ENCODE results near the gene NPLOC4.
A peak's percentile ranks its signal among the peaks of the same experiment; 100 is the strongest.

Gene NPLOC4

DNA sequence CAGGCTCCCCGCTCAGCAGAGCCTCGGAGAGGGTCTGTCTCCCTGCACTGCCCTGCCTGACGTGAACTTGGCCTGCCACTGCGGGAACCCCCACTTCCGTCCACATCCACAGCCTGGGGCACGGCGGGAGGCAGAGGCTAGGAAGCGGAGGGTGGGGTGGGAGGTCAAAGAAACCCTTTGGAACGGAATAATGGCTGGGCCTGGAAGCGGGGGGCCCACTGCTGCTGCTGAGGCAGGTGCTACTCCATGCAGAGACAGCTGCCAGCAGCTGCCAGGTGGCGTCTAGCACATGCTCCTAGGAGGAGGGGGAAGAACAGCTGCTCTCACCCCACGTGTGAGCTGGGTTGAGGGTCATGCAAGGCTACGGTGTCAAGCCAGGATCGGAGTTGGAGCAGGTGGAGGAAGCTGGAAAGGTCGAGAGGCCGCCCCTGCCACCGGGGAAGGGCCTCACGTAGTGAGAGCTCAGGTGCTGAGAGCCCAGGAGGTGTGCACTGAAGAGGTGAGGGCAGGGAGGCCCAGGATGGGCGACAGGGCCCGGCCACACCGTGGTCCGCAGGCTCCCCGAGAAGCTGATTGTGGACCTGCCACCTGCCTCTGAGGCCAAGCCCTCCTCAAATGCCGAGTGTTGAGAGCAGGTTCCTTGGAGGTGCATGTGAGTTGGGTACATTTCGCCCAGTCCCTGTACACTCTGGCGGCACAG lies 98.9 kb downstream of the NPLOC4 start:
- Histone ChIP-seq H3K4me2 (ENCODE audit: low read depth, low read length, poor library complexity, severe bottlenecking) (no peak overlapping the region), H3K4me3 (ENCODE audit: low read length, poor library complexity, severe bottlenecking) (no peak overlapping the region), H3K4me1 (ENCODE audit: insufficient read depth, low read length, poor library complexity, severe bottlenecking) (peaks cover 15% of the 10 kb centered on the region), H3K79me2 (ENCODE audit: insufficient read depth, low read length) (no peaks in the 10 kb centered on the region), H3K27me3 (ENCODE audit: insufficient read depth, low read length, poor library complexity, severe bottlenecking) (no peaks in the 10 kb centered on the region), H2AFZ (ENCODE audit: low read length) (no peak overlapping the region), H3K9me3 (ENCODE audit: insufficient read depth, low read depth, low read length) (no peaks in the 10 kb centered on the region), H3K36me3 (ENCODE audit: insufficient read depth, low read length) (peaks cover 9% of the 10 kb centered on the region; the same call in 1 of the 2 replicates), H4K20me1 (ENCODE audit: insufficient read depth, low read length, poor library complexity, severe bottlenecking) (no peaks in the 10 kb centered on the region), H3K9ac (ENCODE audit: low read depth, low read length, poor library complexity, severe bottlenecking) (no peak overlapping the region), H3F3A (ENCODE audit: low read depth) (peaks cover 4% of the 10 kb centered on the region; the same call in 1 of the 2 replicates), H3K9me2 (replicated peaks; ENCODE audit: low read depth, low read length) (no peaks in the 10 kb centered on the region)
- no peak for TF ChIP-seq EZH2phosphoT487 (IDR thresholded peaks at IDR 0.05; ENCODE audit: borderline replicate concordance)
- TF ChIP-seq, protein P1, sequence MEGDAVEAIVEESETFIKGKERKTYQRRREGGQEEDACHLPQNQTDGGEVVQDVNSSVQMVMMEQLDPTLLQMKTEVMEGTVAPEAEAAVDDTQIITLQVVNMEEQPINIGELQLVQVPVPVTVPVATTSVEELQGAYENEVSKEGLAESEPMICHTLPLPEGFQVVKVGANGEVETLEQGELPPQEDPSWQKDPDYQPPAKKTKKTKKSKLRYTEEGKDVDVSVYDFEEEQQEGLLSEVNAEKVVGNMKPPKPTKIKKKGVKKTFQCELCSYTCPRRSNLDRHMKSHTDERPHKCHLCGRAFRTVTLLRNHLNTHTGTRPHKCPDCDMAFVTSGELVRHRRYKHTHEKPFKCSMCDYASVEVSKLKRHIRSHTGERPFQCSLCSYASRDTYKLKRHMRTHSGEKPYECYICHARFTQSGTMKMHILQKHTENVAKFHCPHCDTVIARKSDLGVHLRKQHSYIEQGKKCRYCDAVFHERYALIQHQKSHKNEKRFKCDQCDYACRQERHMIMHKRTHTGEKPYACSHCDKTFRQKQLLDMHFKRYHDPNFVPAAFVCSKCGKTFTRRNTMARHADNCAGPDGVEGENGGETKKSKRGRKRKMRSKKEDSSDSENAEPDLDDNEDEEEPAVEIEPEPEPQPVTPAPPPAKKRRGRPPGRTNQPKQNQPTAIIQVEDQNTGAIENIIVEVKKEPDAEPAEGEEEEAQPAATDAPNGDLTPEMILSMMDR (conservative IDR thresholded peaks at IDR 0.05; ENCODE audit: low read length): no peak; the same call in none of the 2 replicates

DNA sequence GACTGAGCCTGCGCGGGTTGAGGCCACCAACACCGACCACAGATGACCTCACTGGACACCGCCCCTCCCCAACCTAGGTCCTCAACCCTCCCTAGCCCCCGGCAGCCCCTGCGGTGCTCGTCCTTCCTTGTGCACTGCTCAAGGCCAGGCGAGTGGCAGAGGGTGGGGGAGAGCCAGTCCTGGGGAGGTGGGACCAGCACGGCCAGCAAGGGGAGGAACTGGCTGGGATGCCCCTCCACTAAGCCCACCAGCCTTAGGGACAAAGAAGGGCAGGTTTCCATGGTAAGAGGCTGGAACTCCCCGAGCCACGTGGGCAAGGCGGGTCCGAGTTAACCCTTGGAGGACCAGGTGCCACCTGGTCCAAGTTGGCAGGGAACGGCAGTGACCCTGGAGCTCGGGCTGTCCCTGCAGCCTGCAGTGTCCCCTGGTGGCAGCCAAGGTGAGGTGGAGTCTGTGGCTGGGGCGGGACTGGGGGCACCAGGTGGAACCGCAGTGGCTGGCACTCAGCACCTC lies 99.5 kb downstream of the NPLOC4 start:
- H3K36me3 ChIP-seq (ENCODE audit: insufficient read depth, low read length): peaks cover 5% of the 10 kb centered on the region; the same call in 1 of the 2 replicates
- no peaks in the 10 kb centered on the region for H3K79me2 ChIP-seq (ENCODE audit: insufficient read depth, low read length)
- H3K4me3 ChIP-seq (ENCODE audit: low read length, poor library complexity, severe bottlenecking): no peak overlapping the region
- H4K20me1 ChIP-seq (ENCODE audit: insufficient read depth, low read length, poor library complexity, severe bottlenecking): no peaks in the 10 kb centered on the region
- H3K27me3 ChIP-seq (ENCODE audit: insufficient read depth, low read length, poor library complexity, severe bottlenecking): no peaks in the 10 kb centered on the region
- H3K4me1 ChIP-seq (ENCODE audit: insufficient read depth, low read length, poor library complexity, severe bottlenecking): peaks cover 15% of the 10 kb centered on the region
- no peaks in the 10 kb centered on the region for H3K9me2 ChIP-seq (replicated peaks; ENCODE audit: low read depth, low read length)
- no peak overlapping the region for H3K4me2 ChIP-seq (ENCODE audit: low read depth, low read length, poor library complexity, severe bottlenecking)
- H3K9ac ChIP-seq (ENCODE audit: low read depth, low read length, poor library complexity, severe bottlenecking): no peak overlapping the region
- no peaks in the 10 kb centered on the region for H3K9me3 ChIP-seq (ENCODE audit: insufficient read depth, low read depth, low read length)
- no peak for TF ChIP-seq EZH2phosphoT487 (IDR thresholded peaks at IDR 0.05; ENCODE audit: borderline replicate concordance)
- TF ChIP-seq, protein P1 (conservative IDR thresholded peaks at IDR 0.05; ENCODE audit: low read length): peak; percentile 66
- peaks cover 4% of the 10 kb centered on the region; the same call in 1 of the 2 replicates for H3F3A ChIP-seq (ENCODE audit: low read depth)
- H2AFZ ChIP-seq (ENCODE audit: low read length): no peak overlapping the region

DNA sequence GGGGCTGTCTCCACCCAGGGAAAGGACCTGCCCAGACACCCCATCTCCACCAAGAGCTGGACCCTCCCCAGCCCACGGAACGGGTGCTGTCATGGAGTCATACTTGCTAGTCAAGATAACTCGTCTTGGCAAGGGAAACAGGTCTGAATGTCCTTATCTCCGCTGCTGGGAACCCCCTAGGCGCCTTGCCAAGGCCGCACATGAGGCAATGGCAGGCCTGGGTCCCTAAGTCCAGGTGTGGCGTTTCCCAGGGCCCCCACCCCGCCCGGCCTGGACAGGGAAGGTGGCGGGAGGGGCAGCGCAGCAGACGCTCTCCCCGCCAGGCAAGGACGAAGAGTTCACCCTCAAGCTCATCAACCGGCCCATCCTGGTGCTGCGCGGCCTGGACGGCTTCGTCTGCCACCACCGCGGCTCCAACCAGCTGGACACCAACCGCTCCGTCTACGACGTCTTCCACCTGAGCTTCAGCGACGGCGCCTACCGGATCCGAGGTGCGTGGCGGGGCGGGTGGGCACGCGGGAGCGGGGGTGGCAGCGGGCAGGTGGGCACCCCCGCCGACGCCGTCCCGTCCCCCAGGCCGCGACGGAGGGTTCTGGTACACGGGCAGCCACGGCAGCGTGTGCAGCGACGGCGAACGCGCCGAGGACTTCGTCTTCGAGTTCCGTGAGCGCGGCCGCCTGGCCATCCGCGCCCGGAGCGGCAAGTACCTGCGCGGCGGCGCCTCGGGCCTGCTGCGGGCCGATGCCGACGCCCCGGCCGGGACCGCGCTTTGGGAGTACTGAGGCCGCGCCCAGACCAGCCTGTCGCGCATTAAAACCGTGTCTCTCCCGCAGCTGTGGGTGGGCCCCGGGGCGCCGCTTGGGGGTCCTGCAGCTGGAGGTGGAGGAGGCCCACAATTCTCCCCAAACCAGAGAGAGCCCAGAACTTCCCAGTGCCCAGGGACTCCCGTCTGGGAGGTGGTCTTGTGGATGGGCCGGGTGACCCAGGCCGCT lies 100.3 kb downstream of the NPLOC4 start:
- Histone ChIP-seq H3K27me3 (ENCODE audit: insufficient read depth, low read length, poor library complexity, severe bottlenecking) (no peaks in the 10 kb centered on the region), H3K36me3 (ENCODE audit: insufficient read depth, low read length) (peaks cover 5% of the 10 kb centered on the region; the same call in 1 of the 2 replicates), H3K79me2 (ENCODE audit: insufficient read depth, low read length) (no peaks in the 10 kb centered on the region), H3K4me2 (ENCODE audit: low read depth, low read length, poor library complexity, severe bottlenecking) (no peak overlapping the region), H3K9ac (ENCODE audit: low read depth, low read length, poor library complexity, severe bottlenecking) (no peak overlapping the region), H3K4me3 (ENCODE audit: low read length, poor library complexity, severe bottlenecking) (no peak overlapping the region), H3K9me3 (ENCODE audit: insufficient read depth, low read depth, low read length) (no peaks in the 10 kb centered on the region), H3F3A (ENCODE audit: low read depth) (peaks cover 4% of the 10 kb centered on the region; the same call in 1 of the 2 replicates), H3K4me1 (ENCODE audit: insufficient read depth, low read length, poor library complexity, severe bottlenecking) (peaks cover 15% of the 10 kb centered on the region), H4K20me1 (ENCODE audit: insufficient read depth, low read length, poor library complexity, severe bottlenecking) (no peaks in the 10 kb centered on the region), H2AFZ (ENCODE audit: low read length) (no peak overlapping the region), H3K9me2 (replicated peaks; ENCODE audit: low read depth, low read length) (no peaks in the 10 kb centered on the region)
- TF ChIP-seq EZH2phosphoT487 (IDR thresholded peaks at IDR 0.05; ENCODE audit: borderline replicate concordance): no peak
- TF ChIP-seq, protein P1 (conservative IDR thresholded peaks at IDR 0.05; ENCODE audit: low read length): no peak

All from Loucy (cell line).